ENCODE data around the gene CDC7. TPM values are rescaled to one million over a fixed set of nuclear protein-coding genes. Genes with fewer than 3 reads are reported as not detected.
"Not testable (repeated sequence)": the region's sequence is repeated elsewhere in the genome, so short reads cannot be mapped to it uniquely, and the experiment has no call there.

Gene CDC7
- polyA plus RNA-seq, 3 donors: 23.3 to 29.6 (median 26.7) TPM

GRCh38 chr1:91507328-91507727 lies 6.7 kb downstream of the CDC7 start:
- no peak for DNase-seq (ENCODE audit: low read depth in 3 of 3, low spot score in 2 of 3)

DNA sequence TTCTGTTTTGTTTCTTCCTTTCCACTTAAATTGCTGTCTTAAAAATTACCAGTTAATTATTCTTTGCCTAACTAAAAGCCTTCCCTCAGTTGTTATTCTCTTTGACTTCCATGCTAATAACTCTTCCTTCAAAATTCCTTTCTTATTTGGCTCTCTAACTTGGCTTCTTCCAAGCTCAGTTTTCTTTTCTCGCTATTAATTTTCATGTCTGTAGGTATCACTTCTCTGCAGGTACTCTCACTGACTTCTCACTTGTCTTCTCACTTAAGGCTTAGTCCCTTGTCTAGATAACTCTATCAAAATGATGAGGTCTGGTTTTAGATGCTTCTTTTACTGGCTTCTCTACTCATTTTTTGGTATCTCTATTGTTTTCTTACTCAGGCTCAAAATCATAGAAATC lies 10.1 kb downstream of the CDC7 start:
- no peak for DNase-seq (ENCODE audit: low read depth in 3 of 3, low spot score in 2 of 3)

- DNase-seq (ENCODE audit: low read depth in 3 of 3, low spot score in 2 of 3): no peak
These were observed 10.7 kb downstream of the CDC7 start for GRCh38 chr1:91511386-91511785.

- DNase-seq (ENCODE audit: low read depth in 3 of 3, low spot score in 2 of 3): no peak
These were observed 12.5 kb downstream of the CDC7 start for GRCh38 chr1:91513160-91513559.

- DNase-seq (ENCODE audit: low read depth in 3 of 3, low spot score in 2 of 3): no peak
These were observed 13.1 kb downstream of the CDC7 start for GRCh38 chr1:91513706-91514105.

DNA sequence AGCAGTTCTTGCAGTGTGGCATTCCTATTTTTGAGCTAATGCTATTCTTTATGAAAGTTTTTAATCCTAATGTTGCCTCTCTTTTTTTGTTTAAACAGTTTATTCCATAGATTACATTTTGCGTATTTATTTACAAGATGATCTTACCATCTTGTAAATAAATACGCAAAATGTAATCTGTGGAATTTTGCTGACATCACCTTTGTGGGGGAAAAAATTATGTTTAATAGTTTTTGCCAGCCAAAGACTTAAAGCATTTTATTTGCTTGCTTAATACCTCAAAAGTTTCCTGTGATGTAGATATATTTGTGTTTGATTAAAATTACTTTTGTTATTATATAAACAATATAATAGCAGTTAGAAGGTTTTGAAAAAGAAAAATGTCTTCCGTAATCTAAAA lies 15.3 kb downstream of the CDC7 start:
- no peak for DNase-seq (ENCODE audit: low read depth in 3 of 3, low spot score in 2 of 3)

- not testable (repeated sequence) for DNase-seq (ENCODE audit: low read depth in 3 of 3, low spot score in 2 of 3)
These were observed 16.0 kb downstream of the CDC7 start for GRCh38 chr1:91516605-91517004.

DNA sequence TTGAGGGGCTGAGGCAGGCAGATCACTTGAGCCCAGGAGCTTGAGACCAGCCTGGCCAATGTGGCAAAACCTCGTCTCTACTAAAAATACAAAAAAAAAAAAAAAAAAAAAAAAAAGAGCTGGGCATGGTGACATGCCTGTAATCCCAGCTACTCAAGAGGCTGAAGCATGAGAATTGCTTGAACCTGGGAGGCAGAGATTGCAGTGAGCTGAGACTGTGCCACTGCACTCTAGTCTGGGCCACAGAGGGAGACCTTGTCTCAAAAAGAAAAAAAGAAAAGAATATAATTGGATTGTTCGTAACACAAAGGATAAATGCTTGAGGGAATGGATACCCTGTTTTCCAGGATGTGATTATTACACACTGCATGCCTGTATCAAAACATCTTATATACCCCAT lies 18.5 kb downstream of the CDC7 start:
- DNase-seq (ENCODE audit: low read depth in 3 of 3, low spot score in 2 of 3): not testable (repeated sequence)

- no peak for DNase-seq (ENCODE audit: low read depth in 3 of 3, low spot score in 2 of 3)
These were observed 20.4 kb downstream of the CDC7 start for GRCh38 chr1:91520942-91521507.

- DNase-seq (ENCODE audit: low read depth in 3 of 3, low spot score in 2 of 3): no peak
These were observed 22.8 kb downstream of the CDC7 start for GRCh38 chr1:91523482-91523881.

DNA sequence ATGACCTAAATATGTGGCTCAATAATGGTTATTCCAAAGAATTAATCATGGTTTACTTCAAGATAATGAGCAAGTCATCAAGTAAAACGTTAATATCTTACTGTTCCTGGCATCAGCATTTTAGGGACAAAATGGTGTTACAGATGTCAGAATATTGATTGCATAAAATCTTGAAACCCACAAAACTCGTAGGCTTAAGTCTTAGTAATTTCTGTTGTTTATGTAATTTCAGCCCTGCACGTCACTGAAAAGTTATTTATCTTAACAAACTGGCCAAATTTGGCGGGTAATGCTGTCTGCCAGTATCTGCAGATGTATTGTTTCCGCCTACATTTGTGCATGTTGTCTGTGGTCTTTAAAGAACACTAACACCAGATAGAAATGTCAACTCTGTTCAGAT lies 25.8 kb downstream of the CDC7 start:
- no peak for DNase-seq (ENCODE audit: low read depth in 3 of 3, low spot score in 2 of 3)

- DNase-seq (ENCODE audit: low read depth in 3 of 3, low spot score in 2 of 3): no peak
These were observed 26.7 kb downstream of the CDC7 start for GRCh38 chr1:91527266-91527765.

DNA sequence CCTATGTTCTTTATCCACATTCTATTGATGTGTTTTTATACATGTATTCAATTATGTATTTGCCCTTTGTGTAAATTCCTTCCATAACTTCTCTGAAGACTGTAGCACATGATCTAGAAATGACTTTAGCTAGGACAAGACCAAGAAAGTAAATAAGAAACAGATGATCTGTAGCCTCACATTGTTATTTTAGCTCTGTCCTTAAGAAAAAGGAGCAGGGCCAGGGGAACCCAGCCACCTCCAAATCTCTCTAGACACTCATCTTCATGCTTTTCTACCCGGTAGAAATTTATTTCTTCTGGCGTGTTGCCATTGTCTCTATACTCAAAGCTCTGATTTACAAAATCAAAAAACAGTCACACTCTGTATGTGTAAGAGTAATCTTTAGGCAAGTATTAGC lies 27.1 kb downstream of the CDC7 start:
- DNase-seq (ENCODE audit: low read depth in 3 of 3, low spot score in 2 of 3): no peak

DNA sequence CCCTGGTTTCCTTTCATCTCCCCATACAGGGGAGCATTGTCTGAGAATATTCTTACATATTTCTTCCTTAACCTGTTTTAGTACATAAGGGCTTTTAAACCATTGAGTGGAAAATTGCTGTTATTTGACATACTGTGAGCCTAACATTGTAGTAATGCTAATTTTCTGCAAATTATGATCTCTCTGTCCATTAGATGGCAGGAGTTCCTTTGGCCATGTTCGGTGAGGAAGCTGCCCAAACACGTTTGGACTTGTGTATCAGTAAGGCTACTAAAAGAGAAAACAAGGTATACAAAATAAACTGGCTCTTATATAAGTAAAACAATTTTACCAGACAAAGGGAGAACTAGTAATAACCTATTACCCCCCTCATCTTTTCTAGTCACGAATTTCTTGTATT lies 29.2 kb downstream of the CDC7 start:
- DNase-seq (ENCODE audit: low read depth in 3 of 3, low spot score in 2 of 3): no peak

- DNase-seq (ENCODE audit: low read depth in 3 of 3, low spot score in 2 of 3): no peak
These were observed 32.8 kb downstream of the CDC7 start for GRCh38 chr1:91533361-91534024.

DNA sequence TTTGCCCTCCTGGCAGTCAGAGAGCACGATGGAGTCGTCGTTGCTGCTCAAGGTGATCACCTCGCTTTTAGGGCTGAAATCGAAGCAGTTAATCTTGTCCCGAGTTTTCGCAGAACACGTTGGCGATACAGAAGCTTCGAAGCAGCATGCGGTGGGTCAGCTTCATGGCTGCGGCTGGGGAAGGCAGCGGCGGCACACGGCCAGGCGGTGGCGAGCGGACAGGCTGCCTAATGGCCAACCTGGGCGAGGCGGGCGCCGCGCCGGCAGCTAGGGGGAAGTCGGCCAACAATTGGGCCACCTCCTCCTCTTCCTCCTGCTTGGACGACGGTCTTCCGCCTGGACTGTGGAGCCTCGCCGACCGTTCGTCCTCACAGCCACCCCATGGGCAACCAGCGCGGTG lies 34.8 kb downstream of the CDC7 start:
- no peak for DNase-seq (ENCODE audit: low read depth in 3 of 3, low spot score in 2 of 3)

- DNase-seq (ENCODE audit: low read depth in 3 of 3, low spot score in 2 of 3): no peak
These were observed 36.8 kb downstream of the CDC7 start for GRCh38 chr1:91537281-91537986.

GRCh38 chr1:91537987-91538304 lies 37.3 kb downstream of the CDC7 start:
- DNase-seq (ENCODE audit: low read depth in 3 of 3, low spot score in 2 of 3): no peak

DNA sequence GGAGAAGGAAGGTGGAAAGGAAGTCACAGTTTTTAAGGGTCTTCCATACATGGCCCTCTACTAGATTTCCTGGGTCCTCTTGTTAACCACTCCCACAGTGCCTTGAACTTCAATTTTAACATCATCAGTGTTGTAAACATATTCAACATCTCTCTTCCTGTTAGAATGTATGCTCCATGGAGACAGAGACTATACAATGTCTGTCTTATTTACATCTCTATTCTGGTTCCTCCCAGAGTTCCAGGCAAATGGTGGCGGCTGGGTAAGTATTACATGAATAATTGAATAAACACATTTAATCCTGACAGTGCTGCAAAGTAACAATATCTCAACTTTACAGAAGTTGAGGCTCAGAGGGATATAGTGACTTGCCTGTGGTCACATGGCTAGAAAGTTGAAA lies 40.3 kb downstream of the CDC7 start:
- DNase-seq (ENCODE audit: low read depth in 3 of 3, low spot score in 2 of 3): no peak

- DNase-seq (ENCODE audit: low read depth in 3 of 3, low spot score in 2 of 3): no peak
These were observed 41.4 kb downstream of the CDC7 start for GRCh38 chr1:91541918-91542533.

DNA sequence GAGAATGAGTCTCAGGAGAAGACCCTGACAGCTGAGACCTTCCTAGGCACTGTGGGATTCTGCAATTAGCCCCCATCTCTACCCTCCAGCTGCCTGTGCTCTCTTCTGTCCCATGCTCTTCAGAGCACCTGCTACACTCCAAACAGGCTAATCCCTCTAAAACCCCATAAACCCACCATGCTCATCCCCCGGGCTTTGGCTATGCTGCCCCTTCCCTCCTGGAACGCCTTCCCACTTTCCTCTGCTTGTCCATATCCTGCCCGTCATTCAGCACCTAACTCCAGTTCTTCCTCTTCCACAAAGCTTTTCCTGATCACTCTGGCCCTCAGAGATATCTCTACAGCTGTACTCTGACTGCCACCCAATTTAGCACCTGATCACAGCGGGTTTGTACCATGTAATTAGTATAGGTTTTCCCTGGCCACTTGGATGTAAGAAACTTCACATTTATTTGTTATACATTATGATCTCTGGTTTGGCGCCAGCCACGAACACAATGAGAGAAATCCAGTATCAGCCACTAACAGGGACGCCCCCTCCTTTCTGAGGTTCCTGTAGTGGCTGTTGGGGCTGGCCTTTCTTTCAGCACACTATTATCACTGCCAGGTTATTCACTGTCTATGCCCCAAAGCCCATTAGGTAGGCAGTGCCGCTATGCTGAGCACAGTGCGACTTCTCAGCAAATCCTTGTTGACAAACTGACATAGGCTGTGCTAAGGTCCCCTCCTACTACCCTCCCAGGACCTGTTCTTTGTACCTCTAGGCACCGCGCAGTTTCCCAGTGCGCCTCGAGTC lies 45.1 kb downstream of the CDC7 start:
- DNase-seq (ENCODE audit: low read depth in 3 of 3, low spot score in 2 of 3): no peak
